GM21576 (cell line): ENCODE results near the gene VPS37B.
"Not testable (repeated sequence)": the region's sequence is repeated elsewhere in the genome, so short reads cannot be mapped to it uniquely, and the experiment has no call there.

Source experiments
- ATAC-seq: cut with Tn5 transposase; IDR thresholded peaks from one replicate; pipeline ENCODE4 v1.9.1; 2021; ENCODE audit warnings: mild to moderate bottlenecking, moderate library complexity; ENCODE audit not compliant: unreplicated experiment

Gene VPS37B

DNA sequence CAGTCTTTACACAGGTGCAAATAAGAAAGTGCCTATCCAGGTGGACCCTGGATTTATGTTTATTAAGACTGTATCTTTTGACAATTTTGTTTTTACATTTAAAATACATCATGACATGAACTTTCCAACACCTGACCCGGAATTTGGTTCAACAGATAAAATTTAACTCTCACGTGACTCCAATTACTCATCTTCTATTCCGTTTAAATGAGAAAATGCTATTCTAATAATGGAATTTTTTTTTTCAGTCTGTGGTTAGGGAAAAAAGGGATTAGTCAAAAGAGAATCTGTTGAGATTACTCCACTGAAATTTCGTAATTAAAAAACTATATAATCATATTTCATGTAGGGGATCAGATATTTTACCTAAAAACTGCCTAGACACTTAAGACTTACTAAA lies 11.1 kb downstream of the VPS37B start:
- no peak for ATAC-seq

DNA sequence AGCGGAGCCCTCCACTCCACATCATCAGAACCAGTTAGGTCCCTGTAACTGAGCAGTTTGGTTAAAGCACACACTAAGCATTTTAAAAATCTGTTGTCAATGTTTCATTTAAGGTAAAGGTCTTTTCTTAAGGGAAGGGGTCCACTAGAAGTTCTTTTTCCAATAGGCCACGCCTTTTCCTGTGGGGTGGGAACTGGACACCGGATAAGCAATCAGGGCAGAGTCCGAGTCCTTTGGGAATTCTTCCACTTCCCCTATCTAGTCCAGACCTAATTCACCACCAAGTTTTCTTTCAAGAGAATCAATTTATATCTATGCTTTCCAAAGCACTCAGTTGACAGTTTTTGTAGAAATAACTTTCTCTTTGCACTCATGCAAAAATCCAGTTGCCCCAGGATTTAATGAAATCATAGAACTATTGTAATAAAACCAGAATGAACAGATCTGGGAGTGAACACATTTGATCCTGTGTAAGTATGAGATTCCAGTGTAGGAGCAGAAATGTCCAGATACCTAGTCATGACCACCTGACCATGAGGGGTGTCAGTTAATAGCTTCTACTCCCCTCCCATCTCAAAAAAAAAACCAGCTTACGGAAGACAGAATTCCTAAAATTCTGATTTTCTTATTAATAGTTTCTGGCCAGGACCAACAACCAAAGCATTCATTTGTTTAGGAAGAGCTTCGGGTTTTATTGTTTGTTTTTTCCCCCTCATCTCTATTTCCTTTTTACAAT lies 11.7 kb downstream of the VPS37B start:
- no peak for ATAC-seq

DNA sequence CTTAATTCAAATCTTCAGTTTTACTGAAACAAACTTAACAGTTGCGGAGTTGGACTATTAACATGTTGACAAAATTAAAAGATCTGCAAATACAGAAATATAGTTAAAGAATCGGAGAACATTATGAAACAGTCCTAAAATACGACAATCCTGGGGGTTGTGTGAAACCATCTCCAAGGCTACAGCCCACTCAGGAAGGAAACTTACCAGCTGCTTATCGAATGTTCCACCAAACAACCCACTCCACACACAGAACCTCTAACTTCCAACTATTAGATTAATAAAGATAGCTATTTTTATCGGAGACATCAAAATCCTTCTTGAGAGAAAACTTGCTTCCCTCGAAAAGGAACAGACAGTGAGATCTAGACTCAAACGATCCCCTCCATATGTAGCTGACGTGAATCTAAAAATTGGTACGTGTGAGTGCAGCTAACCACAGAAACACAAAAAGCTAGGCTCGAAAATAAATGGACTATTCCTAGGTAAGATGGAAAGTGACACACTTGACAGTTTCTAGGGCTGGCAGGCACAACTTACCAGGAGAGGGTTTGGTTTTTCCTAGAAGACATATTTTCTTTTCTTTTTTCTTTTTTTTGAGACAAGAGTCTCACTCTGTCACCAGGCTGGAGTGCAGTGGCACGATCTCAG lies 12.9 kb downstream of the VPS37B start:
- no peak for ATAC-seq

DNA sequence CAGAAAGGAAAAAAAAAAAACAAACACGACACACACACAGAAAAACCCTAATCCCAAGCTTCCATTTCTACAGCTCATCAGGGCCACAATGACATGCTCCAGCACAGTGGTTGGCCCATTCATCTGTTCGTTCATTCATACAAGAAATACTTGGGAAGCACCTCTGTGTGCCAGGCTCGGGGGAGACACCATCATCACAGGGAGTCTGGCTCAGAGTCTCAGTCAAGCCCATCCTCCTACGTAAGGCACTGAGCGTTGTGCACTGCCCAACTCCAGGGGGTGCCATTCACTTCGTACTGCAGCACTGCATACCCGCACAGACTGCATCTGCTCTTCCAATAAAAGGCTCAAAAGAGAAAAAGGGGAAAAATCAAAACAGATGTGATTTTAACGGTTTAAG lies 15.3 kb downstream of the VPS37B start:
- no peak for ATAC-seq

DNA sequence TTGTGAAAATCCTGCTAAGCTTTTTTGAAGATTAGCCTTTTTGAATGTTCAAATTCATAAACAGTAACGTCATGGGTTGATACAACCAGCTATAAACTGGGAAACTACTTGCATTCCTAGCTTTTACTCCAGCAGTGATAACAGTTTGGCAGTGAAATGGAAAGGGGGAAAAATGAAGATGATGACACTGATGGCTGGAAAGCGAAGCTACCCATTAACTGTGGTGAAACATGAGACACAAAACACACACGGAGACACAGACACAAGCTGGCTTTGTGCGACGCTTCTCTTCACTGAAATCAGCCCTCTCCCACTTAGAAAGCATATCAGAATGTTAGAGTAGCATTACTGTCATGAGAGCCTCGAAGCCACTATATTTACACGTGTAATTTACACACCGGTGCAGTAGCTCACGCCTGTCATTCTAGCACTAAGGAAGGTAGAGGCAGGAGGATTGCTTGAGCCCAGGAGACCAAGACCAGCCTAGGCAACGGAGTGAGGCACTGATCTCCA lies 15.7 kb downstream of the VPS37B start:
- ATAC-seq, result no peak

DNA sequence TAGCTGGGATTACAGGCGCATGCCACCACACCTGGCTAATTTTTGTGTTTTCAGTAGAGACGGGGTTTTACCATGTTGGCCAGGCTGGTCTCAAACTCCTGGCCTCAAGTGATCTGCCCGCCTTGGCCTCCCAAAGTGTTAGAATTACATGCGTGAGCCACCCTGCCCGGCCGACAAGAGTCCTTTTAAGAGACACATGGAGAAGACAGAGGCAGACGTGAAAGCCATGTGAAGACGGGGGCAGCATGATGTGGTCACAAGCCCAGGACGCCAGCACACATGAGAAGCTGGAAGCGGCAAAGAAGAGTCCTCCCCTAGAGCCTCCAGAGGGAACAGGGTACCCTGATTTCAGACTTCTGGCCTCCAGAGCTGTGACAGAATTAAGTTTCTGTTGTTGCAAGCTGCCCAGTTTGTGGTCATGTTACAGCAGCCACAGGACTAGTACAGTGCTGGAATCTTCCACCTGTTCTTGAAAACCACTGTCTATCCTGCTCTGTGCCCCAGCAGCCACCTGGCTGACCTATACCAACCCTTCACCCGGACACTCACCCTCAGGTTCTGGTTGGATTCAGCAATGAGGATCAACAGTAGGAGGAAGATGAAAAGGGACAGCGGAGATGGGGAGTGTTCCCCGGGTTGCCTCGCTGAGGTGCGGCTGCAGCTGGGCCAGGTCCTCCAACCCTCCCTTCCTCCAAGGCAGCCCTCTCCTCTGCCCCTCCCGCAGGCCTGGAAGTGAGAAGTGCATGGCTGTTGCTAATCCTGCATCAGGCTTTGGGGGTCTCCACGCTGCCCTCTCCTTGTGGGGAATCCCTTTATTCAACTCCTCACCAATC lies 16.9 kb downstream of the VPS37B start:
- no peak for ATAC-seq

DNA sequence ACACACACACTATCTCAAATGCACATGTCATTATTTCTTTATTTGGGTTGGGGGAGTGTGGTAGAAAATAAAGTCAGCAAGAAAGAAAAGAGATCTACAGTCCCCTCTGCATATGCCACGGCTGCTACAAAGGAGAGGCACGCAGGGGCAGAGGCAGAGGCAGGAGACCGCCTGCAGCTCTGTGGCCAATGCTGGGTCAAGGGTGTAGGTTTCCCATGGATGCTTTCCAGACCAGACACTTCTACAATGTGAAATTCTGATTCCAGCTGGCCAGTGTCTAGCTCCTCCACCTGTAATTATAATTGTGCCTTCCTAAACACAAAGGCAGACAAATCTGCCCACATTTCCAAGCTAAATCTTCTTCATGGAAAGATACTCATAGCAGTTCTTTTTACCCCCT lies 19.2 kb downstream of the VPS37B start:
- no peak for ATAC-seq

DNA sequence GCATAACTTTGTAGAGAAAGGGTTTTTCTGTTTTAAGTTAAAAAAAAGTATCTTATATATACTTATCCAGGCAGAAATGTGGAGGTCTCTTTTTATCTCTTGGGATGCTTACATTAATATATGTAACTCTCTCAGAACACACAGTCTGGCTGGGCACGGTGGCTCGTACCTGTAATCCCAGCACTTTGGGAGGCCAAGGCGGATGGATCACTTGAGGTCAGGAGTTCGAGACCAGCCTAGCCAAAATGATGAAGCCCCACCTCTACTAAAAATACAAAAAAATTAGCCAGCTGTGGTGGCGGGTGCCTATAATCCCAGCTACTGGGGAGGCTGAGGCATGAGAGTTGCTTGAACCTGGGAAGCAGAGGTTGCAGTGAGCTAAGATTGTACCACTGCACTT lies 19.6 kb downstream of the VPS37B start:
- ATAC-seq, result not testable (repeated sequence)

DNA sequence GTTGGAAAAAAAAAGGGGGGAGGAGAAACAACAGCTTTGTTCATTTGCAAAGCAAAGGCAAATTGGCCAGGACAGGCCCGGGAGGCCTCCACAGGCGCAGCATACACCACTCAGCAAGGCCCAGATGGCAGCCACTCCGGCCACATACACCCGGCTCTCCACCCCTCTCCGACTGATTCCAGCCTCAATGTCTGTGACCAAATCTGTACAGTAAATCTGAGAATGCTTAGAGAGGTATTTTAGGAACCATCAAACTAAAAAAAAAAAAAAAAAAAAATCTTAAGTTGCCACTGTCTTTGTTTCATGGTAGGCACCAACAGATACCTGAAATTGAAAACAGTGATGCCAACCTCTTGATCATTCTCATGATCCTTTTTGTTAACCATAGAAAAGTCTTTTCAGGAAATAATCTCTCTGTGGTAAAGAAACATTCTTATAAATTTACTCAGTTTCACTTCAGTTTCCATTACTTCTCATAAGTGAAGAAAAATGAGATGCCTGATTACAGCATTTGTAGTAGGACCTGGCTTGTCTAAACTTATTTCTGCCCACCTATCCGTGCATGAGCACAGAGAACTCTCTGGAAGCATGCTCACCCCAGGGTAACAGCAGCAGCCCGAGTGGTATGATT lies 20.2 kb downstream of the VPS37B start:
- ATAC-seq, result peak; percentile 52

DNA sequence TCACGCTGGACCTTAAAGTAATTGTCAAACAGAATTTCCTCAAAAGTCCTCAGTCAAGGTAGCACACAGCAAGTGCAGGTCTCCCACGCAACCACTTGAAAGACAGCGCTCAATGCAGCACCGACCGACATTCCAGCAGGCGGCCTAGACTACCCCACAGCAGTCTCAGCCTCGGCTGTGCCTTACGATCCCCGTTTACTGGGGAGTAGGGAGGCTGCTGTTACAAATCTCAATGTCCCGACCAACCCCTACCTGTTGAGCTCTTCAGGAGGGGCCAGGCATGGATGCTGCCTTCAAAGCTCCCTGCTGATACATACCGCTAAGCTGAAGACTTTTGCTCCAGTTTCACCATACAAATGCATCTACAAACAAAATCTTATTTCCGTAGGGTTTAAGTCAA lies 21.8 kb downstream of the VPS37B start:
- ATAC-seq, result no peak

DNA sequence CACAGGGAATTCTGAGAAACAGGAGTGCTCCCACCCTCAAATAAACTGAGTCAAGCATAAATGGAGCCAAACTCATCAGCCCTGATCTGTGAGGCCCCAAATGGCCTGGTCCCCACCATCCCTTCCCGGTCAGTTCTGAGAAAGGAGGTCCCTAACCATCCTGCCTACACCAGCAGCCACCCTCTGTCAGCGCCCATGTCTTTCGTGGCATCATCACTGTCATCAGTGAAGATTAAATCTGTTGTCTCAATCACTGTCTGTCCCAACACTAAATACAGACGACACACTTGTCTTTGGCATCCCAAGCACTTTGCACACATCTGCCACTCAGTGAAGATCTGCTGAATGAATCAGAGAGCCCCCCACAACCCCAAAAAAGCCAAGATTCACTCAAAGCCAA lies 22.4 kb downstream of the VPS37B start:
- no peak for ATAC-seq

DNA sequence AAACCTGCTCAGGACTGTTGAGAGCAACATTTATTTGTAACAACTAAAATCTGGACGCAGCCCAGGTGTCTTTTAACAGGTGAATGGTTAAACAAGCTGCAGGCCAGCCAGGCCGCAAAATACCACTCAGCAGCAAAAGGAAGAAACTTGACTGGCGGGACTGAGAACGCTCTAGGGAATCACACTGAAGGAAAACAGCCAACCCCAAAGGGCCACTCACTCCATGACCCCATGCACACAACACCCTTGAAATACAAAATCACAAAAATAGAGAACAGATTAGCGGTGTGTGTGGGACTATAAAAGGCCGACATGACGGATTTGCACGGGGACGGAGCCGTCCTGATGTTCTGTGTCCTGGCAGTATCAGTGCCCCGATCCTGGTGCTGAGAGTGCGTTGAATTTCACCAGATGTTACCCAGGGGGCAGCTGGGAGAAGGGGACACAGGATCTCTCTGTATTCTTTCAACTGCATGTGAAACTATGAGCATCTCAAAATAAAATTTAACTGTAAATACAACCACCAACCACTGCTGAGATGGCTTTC lies 23.0 kb downstream of the VPS37B start:
- ATAC-seq, result no peak

DNA sequence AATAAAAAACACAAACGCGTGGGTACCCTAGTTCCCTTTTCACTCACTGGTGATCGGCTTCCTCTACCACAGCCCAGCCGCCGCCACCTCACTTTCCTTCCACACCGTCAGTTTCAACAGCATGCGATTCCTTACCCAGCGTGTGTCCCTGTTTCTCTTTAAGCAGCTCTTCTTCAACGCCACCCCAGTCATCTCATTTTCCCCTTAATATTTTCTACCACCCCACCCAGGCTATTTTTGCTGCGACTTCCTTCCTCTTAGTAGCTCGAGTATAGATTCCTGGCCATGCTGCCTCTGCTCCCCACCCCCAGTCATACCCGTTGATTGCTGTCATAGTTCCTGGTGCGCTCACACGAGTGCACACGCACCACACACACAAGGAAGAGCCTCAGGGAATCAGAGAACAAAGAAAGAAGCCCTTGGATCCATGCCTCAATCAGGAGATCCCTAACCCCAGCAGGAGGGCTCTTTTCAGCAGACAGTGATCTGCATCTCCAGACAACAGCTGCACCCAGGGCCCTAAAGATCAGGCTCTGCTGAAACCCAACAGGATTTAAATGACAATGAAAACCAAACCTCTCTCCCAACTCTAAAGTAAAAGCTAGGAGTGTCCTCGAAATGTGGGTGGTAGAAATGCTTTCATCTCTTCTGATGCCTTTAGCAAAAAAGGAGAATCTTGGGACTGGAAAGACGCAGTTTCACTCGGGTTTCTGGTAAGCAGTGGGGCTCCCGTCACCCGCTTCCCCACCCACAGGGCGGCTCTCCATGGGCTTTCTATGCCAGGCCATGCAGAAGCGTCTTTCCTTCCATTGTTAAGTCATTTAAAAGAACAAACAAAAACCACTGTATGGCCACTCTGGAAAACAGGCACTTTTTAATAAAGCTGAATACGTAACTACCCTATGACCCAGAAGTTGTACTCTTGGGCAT lies 23.8 kb downstream of the VPS37B start:
- no peak for ATAC-seq

DNA sequence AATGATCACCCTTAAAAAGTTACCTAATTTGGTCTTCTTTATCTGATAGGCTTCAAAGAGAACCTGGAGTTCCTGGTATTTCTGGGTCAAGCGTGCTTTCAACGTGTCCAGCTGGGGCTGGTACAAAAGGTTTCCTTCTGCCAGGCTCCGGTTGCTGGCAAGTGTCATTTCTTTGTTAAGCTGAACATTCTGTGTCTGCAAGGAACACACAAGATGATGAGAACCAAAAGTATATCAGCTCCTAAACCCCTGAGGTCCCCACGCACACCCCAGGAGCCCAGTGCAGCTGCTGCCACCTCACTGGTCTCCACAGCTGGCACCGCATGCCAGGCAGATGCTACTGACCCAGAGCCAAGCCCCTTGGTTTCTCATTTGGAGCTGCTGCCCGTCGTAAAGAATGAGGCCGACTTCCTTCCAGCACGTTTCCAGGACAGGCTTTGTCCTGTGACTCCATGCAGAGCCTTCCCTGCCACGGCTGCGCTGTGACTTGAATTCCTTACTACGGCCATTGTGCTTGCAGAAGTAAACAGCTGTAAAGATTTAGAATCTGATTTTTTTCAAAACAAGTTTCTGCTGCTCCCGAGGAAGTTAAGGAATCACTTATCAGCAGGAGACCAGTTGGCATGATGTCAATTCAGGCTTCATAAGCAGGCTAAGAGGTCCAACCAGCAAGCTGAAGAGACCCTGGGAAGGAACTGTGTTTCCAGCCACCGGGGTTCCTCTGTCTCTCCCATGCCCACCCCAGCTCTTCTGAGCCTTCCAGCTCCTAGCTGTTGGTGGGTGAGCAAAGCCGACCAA lies 24.9 kb downstream of the VPS37B start:
- no peak for ATAC-seq

DNA sequence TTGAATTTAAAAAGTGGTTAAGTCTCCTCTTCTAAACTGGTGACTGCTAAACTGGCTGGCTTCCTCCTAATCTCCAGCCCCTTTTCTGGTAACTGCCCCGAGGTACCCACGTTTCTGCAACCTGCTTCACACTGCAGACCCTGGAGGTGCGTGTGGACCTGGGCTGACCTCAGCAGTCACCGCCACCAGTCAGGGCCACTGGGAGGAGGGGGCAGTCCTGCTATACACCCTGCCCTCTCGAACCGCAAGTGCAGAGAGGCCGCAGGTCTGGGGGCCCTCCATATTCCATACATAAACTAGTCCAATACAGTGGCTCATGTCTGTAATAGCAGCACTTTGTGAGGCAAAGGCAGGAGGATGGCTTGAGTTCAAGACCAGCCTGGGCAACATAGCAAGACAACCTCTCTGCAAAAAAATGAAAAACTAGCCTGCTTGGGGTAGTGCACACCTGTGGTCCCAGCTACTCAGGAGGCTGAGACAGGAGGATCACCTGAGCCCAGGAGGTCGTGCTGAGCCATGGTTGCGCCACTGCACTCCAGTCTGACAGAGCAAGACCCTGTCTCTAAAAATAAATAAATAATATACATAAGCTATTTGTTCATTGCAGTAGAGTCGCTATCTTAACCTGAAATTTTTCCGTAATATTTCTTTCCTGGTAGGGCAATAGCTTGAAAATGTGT lies 25.6 kb downstream of the VPS37B start:
- no peak for ATAC-seq

DNA sequence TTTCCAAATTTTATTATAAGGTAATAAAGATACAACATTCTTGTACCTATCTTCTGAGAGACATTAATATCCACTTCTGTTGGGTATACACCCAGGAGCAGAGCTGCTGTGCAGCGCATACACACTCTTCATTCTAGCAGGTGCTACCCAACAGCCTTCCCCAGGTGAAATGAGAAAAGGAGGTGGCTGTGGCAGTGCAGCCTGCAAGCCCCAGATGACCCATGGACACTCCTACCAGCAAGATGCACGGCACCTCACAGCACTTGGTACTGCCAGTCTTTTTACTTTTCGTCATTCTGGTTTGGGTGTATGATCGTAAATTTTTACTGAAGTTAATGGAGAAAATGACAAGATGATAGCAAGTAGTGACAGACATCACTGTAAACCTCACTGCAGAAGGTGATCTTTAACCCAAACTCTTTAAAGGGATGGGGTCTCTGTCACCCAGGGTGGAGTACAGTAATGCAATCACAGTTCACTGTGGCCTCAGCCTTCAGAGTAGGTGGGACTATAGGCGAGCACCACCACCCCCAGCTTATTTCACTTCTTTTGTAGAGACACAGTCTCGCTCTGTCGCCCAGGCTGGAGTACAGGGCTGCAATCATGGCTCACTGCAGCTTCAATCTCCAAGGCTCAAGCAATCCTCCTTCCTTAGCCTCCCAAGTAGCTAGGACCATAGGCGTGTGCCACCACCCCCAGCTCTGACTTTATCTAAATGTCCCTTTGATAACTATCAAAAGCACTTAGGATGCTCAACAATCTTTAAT lies 26.5 kb downstream of the VPS37B start:
- ATAC-seq, result no peak

DNA sequence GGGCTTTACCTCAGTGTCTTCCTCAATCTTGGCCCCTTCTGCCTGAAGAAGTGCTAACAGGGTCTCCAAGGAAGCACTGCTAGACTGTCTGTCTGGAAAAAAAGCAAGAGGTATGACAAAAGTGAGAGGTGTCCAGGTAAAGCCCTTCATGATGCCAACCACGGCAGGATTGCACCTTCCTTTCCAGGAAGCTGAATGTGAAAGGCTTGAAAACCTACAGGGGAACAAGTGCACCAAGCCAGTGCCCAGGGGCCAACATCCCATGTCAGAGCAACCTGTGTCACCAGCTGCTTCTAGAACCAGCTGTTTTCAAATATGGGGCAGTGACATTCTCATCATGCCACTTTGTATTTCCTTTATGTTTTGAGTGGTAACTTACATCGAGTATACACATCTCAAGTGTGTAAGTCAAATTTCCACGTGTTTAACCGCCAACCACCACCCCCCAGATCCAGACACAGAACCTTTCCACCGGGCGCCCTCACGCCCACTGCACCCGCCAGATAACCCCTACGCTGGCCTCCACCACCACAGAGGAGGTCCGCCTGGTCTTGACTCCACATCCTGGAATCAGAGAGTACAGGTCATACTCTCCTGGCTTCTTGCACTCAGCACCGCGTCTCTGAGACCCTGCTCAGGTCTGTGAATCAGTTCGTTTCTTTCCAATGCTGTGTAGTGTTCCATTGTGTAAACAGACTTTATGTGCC lies 27.3 kb downstream of the VPS37B start:
- no peak for ATAC-seq
